PC-3 (cell line): ENCODE results near the gene AKAP8L. TPM values are rescaled to one million over a fixed set of nuclear protein-coding genes. Genes with fewer than 3 reads are reported as not detected.

Experiments
- ATAC-seq: fragments of 200-7000 bp; cut with Tn5 transposase; 2 replicates; pipeline ENCODE4 v1.9.1; 2020; ENCODE audit warnings: mild to moderate bottlenecking, moderate library complexity
- BruUV-seq: library from RNA; stranded (reverse); fragments of 400-500 nt; replicated peaks from 2 replicates; lab custom pipeline; 2021; lab: Mats Ljungman, UMichigan
- CTCF ChIA-PET: fragments of 300-600 bp; sonication (Branson Sonifier 250); formaldehyde crosslinking; loops from one replicate; lab custom pipeline; 2022; ENCODE audit warnings: antibody characterized with exemption; lab: Charles Lee
- POLR2A ChIA-PET: fragments of 300-600 bp; sonication (Branson Sonifier 250); formaldehyde crosslinking; loops from one replicate; lab custom pipeline; 2022; ENCODE audit warnings: antibody characterized with exemption; ENCODE audit not compliant: unreplicated experiment; lab: Charles Lee
- DNase-seq: peaks from one replicate; pipeline ENCODE4 v3.0.0-alpha.2; 2015
- H2AFZ ChIP-seq: fragments of 300-600 bp; sonication (generic); 2 replicates; pipeline ENCODE4 v1.6.0; 2016; ENCODE audit warnings: antibody characterized with exemption, low read length
- H3F3A ChIP-seq: fragments of 300-600 bp; sonication (generic); one replicate; pipeline ENCODE4 v1.6.0; 2017; ENCODE audit warnings: antibody characterized with exemption, low read length, control low read depth, mild to moderate bottlenecking; ENCODE audit not compliant: unreplicated experiment
- H3K27ac ChIP-seq: fragments of 300-600 bp; sonication (generic); 2 replicates; pipeline ENCODE4 v1.5.1; 2016; ENCODE audit warnings: mild to moderate bottlenecking, low read length
- H3K27me3 ChIP-seq: fragments of 300-600 bp; sonication (generic); 2 replicates; pipeline ENCODE4 v1.6.1; 2016; ENCODE audit warnings: low read length, mixed read lengths
- H3K36me3 ChIP-seq: fragments of 300-600 bp; sonication (generic); 2 replicates; pipeline ENCODE4 v1.6.1; 2016; ENCODE audit warnings: low read depth, mixed run types, low read length, mixed read lengths
- H3K4me1 ChIP-seq: fragments of 300-600 bp; sonication (generic); 2 replicates; pipeline ENCODE4 v1.5.1; 2016; ENCODE audit warnings: low read length; ENCODE audit not compliant: insufficient read depth
- H3K4me2 ChIP-seq: fragments of 300-600 bp; sonication (generic); 2 replicates; pipeline ENCODE4 v1.6.0; 2016; ENCODE audit warnings: low read length
- H3K4me3 ChIP-seq: fragments of 300-600 bp; sonication (generic); 2 replicates; pipeline ENCODE4 v1.5.1; 2016; ENCODE audit warnings: mild to moderate bottlenecking, low read length, mixed read lengths
- H3K79me2 ChIP-seq: fragments of 300-600 bp; sonication (generic); 2 replicates; pipeline ENCODE4 v1.6.1; 2017; ENCODE audit warnings: low read length, mixed read lengths
- H3K9ac ChIP-seq: fragments of 300-600 bp; sonication (generic); 2 replicates; pipeline ENCODE4 v1.6.0; 2016; ENCODE audit warnings: mild to moderate bottlenecking, low read length
- H3K9me2 ChIP-seq: fragments of 300-600 bp; sonication (generic); replicated peaks from 2 replicates; pipeline ENCODE4 v1.6.1; 2016; ENCODE audit warnings: mixed run types, low read length, mixed read lengths
- H3K9me3 ChIP-seq: fragments of 300-600 bp; sonication (generic); 2 replicates; pipeline ENCODE4 v1.6.1; 2016; ENCODE audit warnings: low read length, mixed read lengths
- H4K20me1 ChIP-seq: fragments of 300-600 bp; sonication (generic); 2 replicates; pipeline ENCODE4 v1.6.1; 2016; ENCODE audit warnings: low read length, mixed read lengths
- EZH2 ChIP-seq: fragments of 300-600 bp; sonication (generic); IDR thresholded peaks from one replicate; pipeline ENCODE4 v1.6.1; 2017; ENCODE audit warnings: antibody characterized with exemption, mild to moderate bottlenecking, low read length; ENCODE audit not compliant: unreplicated experiment
- EZH2phosphoT487 ChIP-seq: fragments of 300-600 bp; sonication (generic); IDR thresholded peaks from 2 replicates; pipeline ENCODE4 v1.6.1; 2018; ENCODE audit warnings: mild to moderate bottlenecking, antibody characterized with exemption, low read length, borderline replicate concordance
- intact Hi-C: fragments of 100-400 bp; cut with micrococcal nuclease; formaldehyde crosslinking; loops from 2 replicates; pipeline ENCODE4 v1.9.0; 2023
- total RNA-seq: library from RNA; depleted of rRNA; stranded (reverse); fragments of >200 nt; gene quantifications from 2 replicates; pipeline ENCODE4 v1.2.3, GENCODE V29; 2014
- TF ChIP-seq, protein P1 (sequence below): fragments of 300-600 bp; sonication (generic); conservative IDR thresholded peaks from 2 replicates; pipeline ENCODE4 v1.5.1; 2017; ENCODE audit warnings: antibody characterized with exemption, low read depth, mild to moderate bottlenecking, low read length

The AKAP8L gene
- total RNA-seq, 1 experiment from 2014 or later, result 97.9 TPM

DNA sequence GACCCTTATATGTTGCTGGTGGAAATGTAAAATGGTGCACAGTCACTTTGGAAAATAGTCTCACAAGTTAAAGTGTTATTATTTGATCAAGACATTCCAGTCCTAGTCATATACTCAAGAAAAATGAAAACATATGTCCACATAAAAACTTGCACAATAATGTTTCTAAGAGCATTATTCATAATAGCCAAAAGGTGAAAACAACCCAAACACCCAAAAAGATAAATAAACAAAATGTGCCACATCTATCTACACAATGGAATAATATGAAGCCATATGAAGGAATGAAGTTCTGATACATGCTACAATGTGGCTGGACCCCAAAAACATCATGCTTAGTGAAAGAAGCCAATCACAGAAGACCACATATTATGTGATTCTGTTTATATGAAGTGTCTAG is 24.8 kb downstream of the AKAP8L start:
- no TSS peak for BruUV-seq
- Histone ChIP-seq H3K4me3 (no peak overlapping the region), H3K4me1 (no peaks in the 10 kb centered on the region), H3K27ac (no peak overlapping the region), H2AFZ (no peak overlapping the region), H3K27me3 (no peaks in the 10 kb centered on the region), H3K79me2 (peaks cover 16% of the 10 kb centered on the region), H3K9me2 (no peaks in the 10 kb centered on the region), H3F3A (no peaks in the 10 kb centered on the region), H3K9me3 (no peaks in the 10 kb centered on the region), H3K36me3 (peaks cover 46% of the 10 kb centered on the region), H4K20me1 (no peaks in the 10 kb centered on the region), H3K4me2 (no peak overlapping the region), H3K9ac (no peak overlapping the region)
- ATAC-seq, result no peak
- intact Hi-C loops, result no loop called here
- TF ChIP-seq EZH2phosphoT487, result no peak
- TF ChIP-seq, protein P1, sequence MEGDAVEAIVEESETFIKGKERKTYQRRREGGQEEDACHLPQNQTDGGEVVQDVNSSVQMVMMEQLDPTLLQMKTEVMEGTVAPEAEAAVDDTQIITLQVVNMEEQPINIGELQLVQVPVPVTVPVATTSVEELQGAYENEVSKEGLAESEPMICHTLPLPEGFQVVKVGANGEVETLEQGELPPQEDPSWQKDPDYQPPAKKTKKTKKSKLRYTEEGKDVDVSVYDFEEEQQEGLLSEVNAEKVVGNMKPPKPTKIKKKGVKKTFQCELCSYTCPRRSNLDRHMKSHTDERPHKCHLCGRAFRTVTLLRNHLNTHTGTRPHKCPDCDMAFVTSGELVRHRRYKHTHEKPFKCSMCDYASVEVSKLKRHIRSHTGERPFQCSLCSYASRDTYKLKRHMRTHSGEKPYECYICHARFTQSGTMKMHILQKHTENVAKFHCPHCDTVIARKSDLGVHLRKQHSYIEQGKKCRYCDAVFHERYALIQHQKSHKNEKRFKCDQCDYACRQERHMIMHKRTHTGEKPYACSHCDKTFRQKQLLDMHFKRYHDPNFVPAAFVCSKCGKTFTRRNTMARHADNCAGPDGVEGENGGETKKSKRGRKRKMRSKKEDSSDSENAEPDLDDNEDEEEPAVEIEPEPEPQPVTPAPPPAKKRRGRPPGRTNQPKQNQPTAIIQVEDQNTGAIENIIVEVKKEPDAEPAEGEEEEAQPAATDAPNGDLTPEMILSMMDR, result no peak
- DNase-seq, result no peak
- ChIA-PET POLR2A (no interaction called here), CTCF (no interaction called here)

DNA sequence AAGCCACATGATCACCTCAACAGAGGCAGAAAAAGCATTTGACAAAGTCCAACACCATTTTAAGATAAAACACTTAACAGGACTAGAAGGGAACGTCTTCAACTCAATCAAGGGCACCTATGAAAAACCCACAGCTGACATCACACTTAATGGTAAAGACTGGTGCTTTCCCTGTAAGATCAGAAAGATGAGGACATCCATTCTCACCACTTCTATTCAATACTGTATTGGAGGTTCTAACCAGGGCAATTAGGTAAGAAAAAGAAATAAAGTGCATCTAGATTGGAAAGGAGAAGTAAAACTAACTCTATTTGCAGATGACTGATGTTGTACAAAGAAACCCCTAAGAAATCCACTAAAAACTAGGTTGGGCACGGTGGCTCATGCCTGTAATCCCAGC is 28.0 kb downstream of the AKAP8L start:
- Histone ChIP-seq H2AFZ (no peak overlapping the region), H4K20me1 (no peaks in the 10 kb centered on the region), H3K36me3 (peaks cover 23% of the 10 kb centered on the region), H3K4me3 (no peak overlapping the region), H3K9me2 (no peaks in the 10 kb centered on the region), H3K4me2 (no peak overlapping the region), H3K9ac (no peak overlapping the region), H3K27me3 (no peaks in the 10 kb centered on the region), H3F3A (no peaks in the 10 kb centered on the region), H3K4me1 (no peaks in the 10 kb centered on the region), H3K79me2 (peaks cover 24% of the 10 kb centered on the region), H3K27ac (no peak overlapping the region), H3K9me3 (no peaks in the 10 kb centered on the region)
- CTCF ChIA-PET, result no interaction called here
- POLR2A ChIA-PET, result no interaction called here
- ATAC-seq (no peak), DNase-seq (no peak)
- TF ChIP-seq EZH2phosphoT487 (no peak), EZH2 (no peak)
- TF ChIP-seq, protein P1, result no peak
- no TSS peak for BruUV-seq
- intact Hi-C loops, result no loop called here

DNA sequence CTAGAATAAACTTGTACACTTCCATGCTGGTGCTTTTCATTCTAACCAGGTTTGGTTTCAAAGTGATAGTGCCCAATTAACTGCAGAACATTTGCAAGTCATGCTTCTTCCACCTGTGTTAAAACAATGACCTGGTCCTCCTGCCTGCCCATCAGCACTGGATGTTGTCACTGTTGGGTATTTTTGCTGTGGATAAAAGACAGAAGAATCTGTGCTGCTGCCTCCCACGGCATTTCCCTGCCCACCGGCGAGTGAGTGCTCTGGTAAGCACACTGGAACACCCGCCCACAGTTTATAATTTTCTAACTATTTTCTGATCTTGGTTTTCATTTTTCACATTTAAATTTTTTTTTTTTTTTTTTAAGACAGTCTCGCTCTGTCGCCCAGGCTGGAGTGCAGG is 36.9 kb downstream of the AKAP8L start:
- Histone ChIP-seq H3K4me2 (no peak overlapping the region), H4K20me1 (peaks cover 12% of the 10 kb centered on the region), H3K4me3 (no peak overlapping the region), H3K79me2 (peaks cover 30% of the 10 kb centered on the region), H3K9me2 (no peaks in the 10 kb centered on the region), H3F3A (peaks cover 10% of the 10 kb centered on the region), H3K9me3 (no peaks in the 10 kb centered on the region), H3K9ac (no peak overlapping the region), H3K4me1 (peaks cover 16% of the 10 kb centered on the region), H3K27me3 (no peaks in the 10 kb centered on the region), H3K36me3 (peaks cover 11% of the 10 kb centered on the region; the same call in 1 of the 2 replicates), H3K27ac (no peak overlapping the region), H2AFZ (no peak overlapping the region)
- ATAC-seq (no peak), DNase-seq (no peak)
- intact Hi-C loops, result no loop called here
- ChIA-PET CTCF (no interaction called here), POLR2A (no interaction called here)
- BruUV-seq, result no TSS peak
- TF ChIP-seq, protein P1, result no peak
- no peak for TF ChIP-seq EZH2
- no peak for TF ChIP-seq EZH2phosphoT487
